ENCODE measurements around the gene RIPK4.
A peak's percentile ranks its signal among the peaks of the same experiment; 100 is the strongest.

Gene RIPK4

GRCh38 chr21:41768437-41769042, 1.7 kb upstream of the RIPK4 start:
- DNase-seq = peak; percentile 12

GRCh38 chr21:41767606-41768436, 969 bp upstream of the RIPK4 start:
- DNase-seq = no peak

- no peak for DNase-seq
Measured at GRCh38 chr21:41765973-41766882, 624 bp downstream of the RIPK4 start.

- no peak for DNase-seq
Measured at GRCh38 chr21:41765420-41765821, 1.4 kb downstream of the RIPK4 start.

- DNase-seq = no peak
Measured at GRCh38 chr21:41764558-41765419, 2.1 kb downstream of the RIPK4 start.

- no peak for DNase-seq
Measured at GRCh38 chr21:41763996-41764395, 2.9 kb downstream of the RIPK4 start.

GRCh38 chr21:41763398-41763931, 3.4 kb downstream of the RIPK4 start:
- no peak for DNase-seq

GRCh38 chr21:41762753-41763152, 4.1 kb downstream of the RIPK4 start:
- DNase-seq = no peak

- no peak for DNase-seq
Measured at GRCh38 chr21:41761934-41762635, 4.8 kb downstream of the RIPK4 start.

GRCh38 chr21:41761211-41761933, 5.5 kb downstream of the RIPK4 start:
- DNase-seq = no peak

GRCh38 chr21:41760411-41760810, 6.4 kb downstream of the RIPK4 start:
- DNase-seq = no peak

- DNase-seq = no peak
Measured at GRCh38 chr21:41759926-41760325, 6.9 kb downstream of the RIPK4 start.

GRCh38 chr21:41759214-41759840, 7.5 kb downstream of the RIPK4 start:
- DNase-seq = no peak

- no peak for DNase-seq
Measured at GRCh38 chr21:41758550-41758949, 8.3 kb downstream of the RIPK4 start.

GRCh38 chr21:41755934-41756773, 10.7 kb downstream of the RIPK4 start:
- no peak for DNase-seq

- no peak for DNase-seq
Measured at GRCh38 chr21:41755258-41755933, 11.5 kb downstream of the RIPK4 start.

- DNase-seq = no peak
Measured at GRCh38 chr21:41754479-41754891, 12.4 kb downstream of the RIPK4 start.

- no peak for DNase-seq
Measured at GRCh38 chr21:41753006-41753898, 13.6 kb downstream of the RIPK4 start.

Data from activated gamma-delta T cell treated with Interleukin-2 at 50 U/mL for 16 hours (primary cell).